Stimulated activated CD8-positive, alpha-beta memory T cell treated with anti-CD3 and anti-CD28 coated beads, Interleukin-12 subunit alpha, Interleukin-12 subunit beta, amount 100 ng/mL, for 1 hour (primary cell): Measurements from ENCODE around the gene COMMD9.

Source experiments
- DNase-seq: peaks from one replicate; pipeline ENCODE4 v3.0.0-alpha.2; 2020; ENCODE audit warnings: low read depth

The COMMD9 gene

GRCh38 chr11:36296884-36297543, 7.8 kb upstream of the COMMD9 start:
- no peak for DNase-seq

GRCh38 chr11:36295926-36296325, 6.7 kb upstream of the COMMD9 start, which contains the start of gene PRR5L:
Gene PRR5L, plus strand, starts transcription at chr11:36296288. Its CDS starts 104,834 bp downstream, at chr11:36401122.
- no peak for DNase-seq

- no peak for DNase-seq
Measured at GRCh38 chr11:36292311-36292722, 3.1 kb upstream of the COMMD9 start.

GRCh38 chr11:36288442-36289225, 590 bp downstream of the COMMD9 start:
- no peak for DNase-seq

- DNase-seq: no peak
Measured at GRCh38 chr11:36282926-36283325, 6.3 kb downstream of the COMMD9 start.

- no peak for DNase-seq
Measured at GRCh38 chr11:36281850-36282249, 7.4 kb downstream of the COMMD9 start.

GRCh38 chr11:36280531-36280930, 8.7 kb downstream of the COMMD9 start:
- DNase-seq: no peak

GRCh38 chr11:36278531-36279282, 10.5 kb downstream of the COMMD9 start:
- no peak for DNase-seq

- no peak for DNase-seq
Measured at GRCh38 chr11:36274414-36274813, 14.8 kb downstream of the COMMD9 start.

- no peak for DNase-seq
Measured at GRCh38 chr11:36273110-36273509, 16.1 kb downstream of the COMMD9 start.

- no peak for DNase-seq
Measured at GRCh38 chr11:36271794-36272407, 17.3 kb downstream of the COMMD9 start.

- DNase-seq: no peak
Measured at GRCh38 chr11:36270701-36271100, 18.5 kb downstream of the COMMD9 start.

GRCh38 chr11:36268337-36268985, 20.8 kb downstream of the COMMD9 start:
- DNase-seq: no peak

- DNase-seq: no peak
Measured at GRCh38 chr11:36266767-36267166, 22.5 kb downstream of the COMMD9 start.

GRCh38 chr11:36265793-36266628, 23.2 kb downstream of the COMMD9 start:
- DNase-seq: peak; percentile 18

- DNase-seq: no peak
Measured at GRCh38 chr11:36264973-36265344, 24.3 kb downstream of the COMMD9 start.

GRCh38 chr11:36264011-36264972, 24.9 kb downstream of the COMMD9 start:
- no peak for DNase-seq

GRCh38 chr11:36261094-36261493, 28.1 kb downstream of the COMMD9 start:
- DNase-seq: no peak

- DNase-seq: no peak
Measured at GRCh38 chr11:36258730-36259360, 30.4 kb downstream of the COMMD9 start.
